A204.1 (cell line): ENCODE measurements around the gene OR5P2.
"Not testable (repeated sequence)": the region's sequence is repeated elsewhere in the genome, so short reads cannot be mapped to it uniquely, and the experiment has no call there.

ENCODE experiments used
- FAIRE-seq: peaks from 2 replicates; lab custom pipeline; 2012; peaks lifted over from hg19 to GRCh38; lab: Jason Lieb, UNC

The OR5P2 gene, protein sequence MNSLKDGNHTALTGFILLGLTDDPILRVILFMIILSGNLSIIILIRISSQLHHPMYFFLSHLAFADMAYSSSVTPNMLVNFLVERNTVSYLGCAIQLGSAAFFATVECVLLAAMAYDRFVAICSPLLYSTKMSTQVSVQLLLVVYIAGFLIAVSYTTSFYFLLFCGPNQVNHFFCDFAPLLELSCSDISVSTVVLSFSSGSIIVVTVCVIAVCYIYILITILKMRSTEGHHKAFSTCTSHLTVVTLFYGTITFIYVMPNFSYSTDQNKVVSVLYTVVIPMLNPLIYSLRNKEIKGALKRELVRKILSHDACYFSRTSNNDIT

DNA sequence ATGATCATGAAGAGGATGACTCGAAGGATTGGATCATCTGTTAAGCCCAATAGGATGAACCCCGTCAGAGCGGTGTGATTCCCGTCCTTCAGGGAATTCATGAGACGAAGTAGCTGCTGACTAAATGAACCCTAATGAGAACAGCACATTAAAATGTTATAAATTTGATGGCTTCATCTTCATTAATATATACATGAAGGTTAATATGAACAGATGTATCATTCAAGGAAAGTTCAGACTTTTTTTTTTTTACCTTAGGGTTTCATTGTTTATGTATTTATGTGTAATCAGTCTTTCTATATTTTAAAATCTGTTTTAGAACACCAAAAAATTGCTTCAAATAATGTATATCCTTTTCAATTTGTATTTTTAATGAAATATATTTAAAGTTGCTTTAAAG, at the start of gene OR5P2:
TSS of gene OR5P2 (minus strand) at position 101 of the 400 bp plus-strand sequence. CDS start at position 101, 0 bp downstream.
- peak; percentile 46 for FAIRE-seq

GRCh38 chr11:7846003-7846402, 49.3 kb upstream of the OR5P2 start:
- no peak for FAIRE-seq

- no peak for FAIRE-seq
Observed at GRCh38 chr11:7844986-7845385, 48.2 kb upstream of the OR5P2 start.

- FAIRE-seq = no peak
Observed at GRCh38 chr11:7844521-7844920, 47.8 kb upstream of the OR5P2 start.

DNA sequence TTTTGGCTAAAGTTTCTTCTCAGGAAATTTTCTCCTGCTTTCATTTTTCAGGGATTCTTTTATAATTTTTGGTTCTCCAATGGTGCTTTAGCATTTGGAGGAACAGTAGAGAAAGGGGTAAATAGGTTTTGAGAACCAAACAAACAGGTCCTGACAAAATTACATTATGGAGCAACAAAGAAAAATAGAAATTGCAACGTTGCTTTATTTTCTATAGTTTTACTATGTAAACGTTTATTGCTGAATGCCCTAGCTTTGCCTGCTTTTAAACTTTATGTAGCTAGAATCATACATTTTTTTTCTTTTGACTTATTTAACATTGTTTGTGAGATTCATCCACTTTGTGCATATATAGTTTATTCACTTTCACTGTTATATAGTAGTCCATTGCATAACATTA, 43.8 kb upstream of the OR5P2 start:
- FAIRE-seq = no peak

DNA sequence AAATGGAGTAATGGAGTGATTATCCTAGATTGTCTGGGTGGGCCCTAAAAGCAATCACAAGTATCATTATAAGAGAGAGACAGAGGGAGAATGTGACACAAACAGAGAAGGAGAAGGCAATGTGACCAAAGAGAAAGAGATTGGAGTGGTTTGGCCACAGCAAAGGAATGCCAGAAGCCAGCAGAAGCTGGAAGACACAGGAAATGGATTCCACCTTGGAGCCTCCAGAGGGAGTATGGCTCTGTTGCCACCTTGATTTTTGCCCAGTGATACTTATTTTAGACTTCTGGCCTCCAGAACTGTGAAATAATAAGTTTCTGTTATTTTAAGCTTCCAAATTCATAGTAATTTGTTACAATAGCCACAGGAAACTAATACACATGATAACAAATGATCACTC, 36.8 kb upstream of the OR5P2 start:
- no peak for FAIRE-seq

DNA sequence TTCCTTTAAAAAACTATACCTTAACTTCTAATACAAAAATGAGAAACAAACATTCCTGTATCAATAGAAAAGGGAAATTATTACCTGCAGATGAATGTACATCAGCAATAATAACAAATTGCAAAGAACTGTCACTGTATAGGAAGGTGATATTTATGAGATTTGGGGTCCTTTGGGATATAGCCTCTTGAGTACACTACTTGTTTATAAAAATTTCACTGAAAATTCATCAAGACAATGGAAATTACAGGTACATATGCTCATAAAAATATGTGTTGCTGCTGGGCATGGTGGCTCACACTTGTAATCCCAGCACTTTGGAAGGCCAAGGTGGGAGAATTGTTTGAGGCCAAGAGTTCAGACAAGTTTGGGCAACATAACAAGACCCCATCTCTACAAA, 34.0 kb upstream of the OR5P2 start, which contains the start of gene OR5P3:
TSS of gene OR5P3 (minus strand) at position 101 of the 400 bp plus-strand sequence.
- no peak for FAIRE-seq

DNA sequence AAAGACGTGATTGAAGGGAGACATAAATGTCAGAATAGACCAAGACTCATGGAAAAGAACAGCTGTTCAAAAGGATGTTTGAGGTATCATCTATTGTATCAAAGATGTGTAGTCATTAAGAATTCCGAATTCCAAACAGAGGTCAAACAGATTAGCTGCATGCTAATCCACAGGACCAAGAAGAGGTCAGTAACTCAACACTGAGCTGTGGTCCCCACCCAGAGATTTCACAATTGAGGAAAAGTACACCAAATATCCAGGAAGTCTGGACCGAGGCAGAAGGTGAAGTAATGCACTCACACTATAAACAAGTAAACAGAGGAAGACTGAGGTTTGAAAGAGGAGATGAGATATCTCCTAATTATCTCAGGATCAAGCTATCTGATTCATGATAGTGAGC, 29.6 kb upstream of the OR5P2 start:
- FAIRE-seq = no peak

DNA sequence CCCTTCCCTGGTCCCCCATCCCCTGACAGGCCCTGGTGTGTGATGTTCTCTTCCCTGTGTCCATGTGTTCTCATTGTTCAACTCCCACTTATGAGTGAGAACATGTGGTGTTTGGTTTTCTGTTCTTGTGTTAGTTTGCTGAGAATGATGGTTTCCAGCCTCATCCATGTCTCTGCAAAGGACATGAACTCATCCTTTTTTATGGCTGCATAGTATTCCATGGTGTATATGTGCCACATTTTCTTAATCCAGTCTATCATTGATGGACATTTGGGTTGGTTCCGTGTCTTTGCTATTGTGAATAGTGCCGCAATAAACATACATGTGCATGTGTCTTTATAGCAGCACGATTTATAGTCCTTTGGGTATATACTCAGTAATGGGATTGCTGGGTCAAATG, 23.7 kb upstream of the OR5P2 start:
- not testable (repeated sequence) for FAIRE-seq

GRCh38 chr11:7814897-7815296, 18.2 kb upstream of the OR5P2 start:
- not testable (repeated sequence) for FAIRE-seq

DNA sequence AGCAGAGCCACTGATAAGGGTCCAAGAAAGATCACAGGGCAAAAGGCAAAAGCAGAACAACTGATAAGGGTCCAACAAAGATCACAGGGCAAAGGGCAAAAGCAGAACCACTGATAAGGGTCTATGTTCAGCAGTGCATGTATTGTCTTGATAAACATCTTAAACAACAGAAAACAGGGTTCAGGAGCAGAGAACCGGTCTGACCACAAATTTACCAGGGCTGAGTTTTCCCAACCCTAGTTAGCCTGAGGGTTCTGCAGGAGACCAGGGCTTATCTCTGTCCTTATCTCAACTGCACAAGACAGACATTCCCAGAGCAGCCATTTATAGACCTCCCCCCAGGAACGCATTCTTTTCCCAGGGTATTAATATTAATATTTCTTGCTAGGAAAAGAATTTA, 13.6 kb upstream of the OR5P2 start:
- FAIRE-seq = not testable (repeated sequence)

DNA sequence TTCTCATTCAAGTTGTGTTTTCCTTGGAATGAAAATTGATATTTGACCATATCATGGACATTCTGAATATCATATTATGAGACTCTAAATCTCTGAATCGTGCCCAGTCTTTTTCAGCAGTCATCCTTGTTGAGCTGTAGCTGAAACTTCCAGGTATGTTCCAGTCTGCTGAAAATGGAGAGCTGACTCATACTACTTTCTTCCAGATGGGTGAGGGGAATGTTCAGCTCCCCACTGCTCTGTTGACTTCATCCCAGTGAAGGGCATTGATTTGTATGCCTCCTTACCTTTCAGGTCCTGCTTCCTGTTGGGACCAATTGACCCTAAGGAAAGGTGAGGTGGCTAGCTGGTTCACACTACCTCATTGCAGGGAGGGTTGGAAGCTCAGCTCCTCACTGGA, 3.5 kb downstream of the OR5P2 start:
- FAIRE-seq = no peak

GRCh38 chr11:7787239-7787638, 9.5 kb downstream of the OR5P2 start:
- FAIRE-seq = no peak

- FAIRE-seq = no peak
Observed at GRCh38 chr11:7775689-7776088, 21.1 kb downstream of the OR5P2 start.

DNA sequence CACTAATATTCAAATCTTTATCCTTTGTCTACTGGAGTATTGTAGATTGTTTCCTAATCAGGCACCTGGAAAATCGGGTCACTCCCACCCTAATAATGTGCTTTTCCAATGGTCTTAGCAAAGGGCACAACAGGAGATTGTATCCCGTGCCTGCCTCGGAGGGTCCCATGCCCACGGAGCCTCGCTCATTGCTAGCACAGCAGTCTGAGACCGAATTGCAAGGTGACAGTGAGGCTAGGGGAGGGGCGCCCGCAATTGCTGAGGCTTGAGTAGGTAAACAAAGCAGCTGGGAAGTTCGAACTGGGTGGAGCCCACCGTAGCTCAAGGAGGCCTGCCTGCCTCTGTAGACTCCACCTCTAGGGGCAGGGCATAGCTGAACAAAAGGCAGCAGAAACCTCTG, 32.4 kb downstream of the OR5P2 start:
- FAIRE-seq = not testable (repeated sequence)

DNA sequence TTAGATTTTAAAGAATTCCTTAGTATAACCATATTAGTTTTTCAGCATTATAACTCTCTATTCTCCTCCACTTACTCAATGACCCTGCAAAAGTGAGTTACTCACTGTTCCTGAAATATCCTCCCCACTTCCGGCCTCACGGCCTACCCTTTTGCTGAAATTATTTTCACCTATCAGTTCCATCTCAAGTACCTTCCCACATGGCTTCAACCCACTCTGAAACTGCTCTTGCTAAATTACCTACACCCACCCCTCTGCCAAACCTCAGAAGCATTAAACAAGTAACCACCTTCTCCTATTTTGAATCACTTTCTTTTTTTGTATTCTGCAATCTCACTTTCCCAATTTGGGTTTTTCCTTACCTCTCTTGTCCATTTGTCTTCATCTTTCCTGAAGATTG, 37.7 kb downstream of the OR5P2 start:
- no peak for FAIRE-seq

DNA sequence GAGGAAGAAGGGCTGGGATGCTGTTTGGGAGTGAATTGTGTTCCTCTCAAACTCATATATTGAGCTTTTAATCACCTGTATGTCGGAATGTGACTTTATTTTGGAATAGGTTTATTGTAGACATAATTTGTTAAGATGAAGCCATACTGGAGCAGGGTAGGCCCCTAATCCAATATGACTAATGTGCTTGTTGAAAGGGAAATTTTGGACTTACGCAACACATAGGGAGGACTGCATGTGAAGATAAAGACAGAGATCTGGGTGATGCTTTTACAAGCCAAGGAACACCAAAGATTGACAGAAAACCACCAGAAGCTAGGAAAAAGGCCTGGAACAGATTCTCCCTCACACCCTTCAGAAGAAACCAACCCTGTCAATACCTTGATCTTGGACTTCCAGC, 47.3 kb downstream of the OR5P2 start:
- no peak for FAIRE-seq
